ENCODE results near the gene DGKB.

GRCh38 chr7:14950013-14950412, 47.5 kb upstream of the DGKB start:
- TF ChIP-seq GATA3 (IDR thresholded peaks at IDR 0.05; ENCODE audit: low read depth, low read length) (no peak), GATA2 (IDR thresholded peaks at IDR 0.05; ENCODE audit: low read depth, low read length) (no peak)
